ES-I3 (cell line): ENCODE results near the gene FAM210A.

Experiments
- H3K36me3 ChIP-seq: 2 replicates; pipeline ENCODE4 v1.6.1; 2013; ENCODE audit warnings: mild to moderate bottlenecking, low read length, control low read depth, moderate library complexity; ENCODE audit not compliant: insufficient read depth
- H3K4me1 ChIP-seq: 2 replicates; pipeline ENCODE4 v1.6.1; 2013; ENCODE audit warnings: mild to moderate bottlenecking, control low read depth, low read length; ENCODE audit not compliant: insufficient read depth
- H3K9ac ChIP-seq: 2 replicates; pipeline ENCODE4 v1.6.1; 2013; ENCODE audit warnings: low read depth, mild to moderate bottlenecking, low read length, moderate library complexity
- H3K9me3 ChIP-seq: 2 replicates; pipeline ENCODE4 v1.6.1; 2013; ENCODE audit warnings: mild to moderate bottlenecking, low read length, moderate library complexity; ENCODE audit not compliant: control insufficient read depth, insufficient read depth

FAM210A gene

GRCh38 chr18:13625843-13626543 is 100.4 kb downstream of the FAM210A start:
- Histone ChIP-seq H3K4me1 (peaks cover 4% of the 10 kb centered on the region), H3K36me3 (no peaks in the 10 kb centered on the region), H3K9me3 (no peaks in the 10 kb centered on the region), H3K9ac (no peak overlapping the region)

DNA sequence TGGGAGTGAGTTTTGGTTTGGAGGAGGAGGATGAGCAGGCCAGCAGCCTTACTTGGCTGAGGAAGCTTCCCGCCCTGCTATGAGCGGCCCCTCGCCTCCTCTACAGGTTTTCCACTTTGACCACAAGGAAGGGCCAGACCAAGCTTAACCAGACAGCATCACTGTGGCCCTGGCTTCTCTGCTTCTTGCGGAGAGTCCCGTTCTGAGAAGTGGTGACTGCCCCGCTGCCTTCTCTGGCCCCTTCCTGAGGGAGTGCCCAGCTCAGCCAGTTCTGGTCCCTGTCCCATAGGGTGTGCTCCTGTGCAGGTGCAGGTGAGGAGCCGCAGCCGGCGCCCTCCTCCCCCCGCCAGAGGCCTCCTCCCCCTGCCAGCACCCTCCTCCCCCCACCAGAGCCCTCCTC is 101.0 kb downstream of the FAM210A start:
- Histone ChIP-seq H3K9ac (no peak overlapping the region), H3K4me1 (peaks cover 4% of the 10 kb centered on the region), H3K36me3 (no peaks in the 10 kb centered on the region), H3K9me3 (no peaks in the 10 kb centered on the region)

- no peaks in the 10 kb centered on the region for H3K36me3 ChIP-seq
These were observed 101.7 kb downstream of the FAM210A start for GRCh38 chr18:13624563-13625237.

GRCh38 chr18:13623871-13624270 is 102.5 kb downstream of the FAM210A start:
- Histone ChIP-seq H3K9ac (no peak overlapping the region), H3K36me3 (no peaks in the 10 kb centered on the region), H3K4me1 (no peaks in the 10 kb centered on the region), H3K9me3 (no peaks in the 10 kb centered on the region)

More at GRCh38 chr18:13624563-13625237, 101.7 kb downstream of the FAM210A start:
- no peak overlapping the region for H3K9ac ChIP-seq
- H3K4me1 ChIP-seq, result peaks cover under 1% of the 10 kb centered on the region; the same call in 1 of the 2 replicates
- no peaks in the 10 kb centered on the region for H3K9me3 ChIP-seq

GRCh38 chr18:13623348-13623747 is 103.0 kb downstream of the FAM210A start:
- Histone ChIP-seq H3K9ac (no peak overlapping the region), H3K4me1 (no peaks in the 10 kb centered on the region), H3K9me3 (no peaks in the 10 kb centered on the region), H3K36me3 (no peaks in the 10 kb centered on the region)

- H3K9ac ChIP-seq, result no peak overlapping the region
- H3K36me3 ChIP-seq, result no peaks in the 10 kb centered on the region
- H3K4me1 ChIP-seq, result no peaks in the 10 kb centered on the region
- H3K9me3 ChIP-seq, result no peaks in the 10 kb centered on the region
These were observed 103.6 kb downstream of the FAM210A start for GRCh38 chr18:13622751-13623150.

- H3K36me3 ChIP-seq, result no peaks in the 10 kb centered on the region
- H3K9me3 ChIP-seq, result no peaks in the 10 kb centered on the region
- H3K4me1 ChIP-seq, result no peaks in the 10 kb centered on the region
- no peak overlapping the region for H3K9ac ChIP-seq
These were observed 104.3 kb downstream of the FAM210A start for GRCh38 chr18:13621886-13622619.

DNA sequence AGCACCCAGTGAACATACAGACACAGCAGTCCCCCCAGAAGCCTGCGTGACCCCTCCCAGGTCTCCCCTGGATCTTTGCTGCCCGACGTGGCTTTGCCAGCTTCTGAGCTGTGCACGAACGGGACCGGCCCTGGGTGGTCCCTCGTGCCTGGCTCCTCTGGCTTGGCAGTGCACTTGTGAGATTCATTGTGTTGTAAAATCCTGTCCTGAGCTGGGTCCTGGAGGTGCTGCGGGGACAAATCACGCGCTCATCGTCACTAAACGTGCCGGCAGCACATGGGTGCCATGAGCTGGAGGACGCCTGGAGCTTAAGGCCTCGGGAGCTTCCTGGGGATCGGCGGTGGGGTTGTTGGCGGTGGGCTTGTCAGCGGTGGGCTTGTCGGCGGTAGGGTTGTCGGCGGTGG is 104.9 kb downstream of the FAM210A start:
- Histone ChIP-seq H3K4me1 (no peaks in the 10 kb centered on the region), H3K9me3 (no peaks in the 10 kb centered on the region), H3K9ac (no peak overlapping the region), H3K36me3 (no peaks in the 10 kb centered on the region)

DNA sequence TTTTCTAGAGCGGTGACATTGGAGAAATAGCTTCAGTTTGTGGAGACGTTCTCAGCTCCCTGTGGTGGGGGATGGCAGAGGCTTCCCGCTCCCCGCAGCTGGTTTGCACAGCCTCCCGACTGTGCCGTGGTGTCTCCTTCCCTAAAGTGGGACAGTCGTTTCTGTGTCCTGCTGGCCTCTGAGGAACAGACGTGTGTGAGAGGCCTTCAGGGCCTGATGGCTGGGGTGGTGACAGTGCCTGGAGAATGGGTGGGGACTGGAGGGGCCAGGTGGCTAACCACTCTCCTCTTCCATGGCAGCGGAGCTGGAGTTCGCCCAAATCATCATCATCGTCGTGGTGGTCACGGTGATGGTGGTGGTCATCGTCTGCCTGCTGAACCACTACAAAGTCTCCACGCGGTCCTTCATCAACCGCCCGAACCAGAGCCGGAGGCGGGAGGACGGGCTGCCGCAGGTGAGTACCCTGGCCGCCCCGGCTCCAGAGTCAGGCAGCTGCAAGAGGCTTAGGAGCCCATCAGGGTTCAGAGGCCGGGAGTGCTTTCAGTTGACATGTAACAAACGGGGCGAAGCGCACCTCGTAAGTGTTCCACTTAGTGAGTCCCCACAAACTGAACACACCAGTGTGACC is 105.4 kb downstream of the FAM210A start:
- Histone ChIP-seq H3K4me1 (no peaks in the 10 kb centered on the region), H3K9me3 (no peaks in the 10 kb centered on the region), H3K9ac (no peak overlapping the region), H3K36me3 (no peaks in the 10 kb centered on the region)

DNA sequence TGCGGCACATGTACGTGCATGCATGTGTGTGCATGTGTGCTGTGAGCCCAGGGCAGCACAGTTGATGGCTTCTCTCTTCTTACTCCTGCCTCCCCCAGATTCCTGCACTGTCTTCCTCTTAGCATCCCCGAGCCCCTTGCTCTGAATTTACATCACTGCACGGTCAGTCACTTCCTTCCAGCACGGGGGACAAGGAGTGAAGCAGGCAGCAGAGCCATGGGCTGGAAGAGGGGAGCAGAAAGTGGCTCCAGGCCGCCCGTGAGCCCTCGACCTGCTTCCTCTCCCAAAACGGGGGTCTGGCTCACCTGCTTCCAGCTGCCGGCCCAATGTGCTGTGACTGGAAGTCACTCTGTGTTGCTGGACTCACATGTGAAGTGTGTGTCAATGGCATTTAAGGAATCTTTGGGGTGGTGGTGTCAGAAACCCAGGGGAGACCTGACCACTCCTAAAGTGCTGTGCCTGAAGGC is 106.1 kb downstream of the FAM210A start:
- H3K9me3 ChIP-seq, result no peaks in the 10 kb centered on the region
- no peaks in the 10 kb centered on the region for H3K36me3 ChIP-seq

GRCh38 chr18:13619505-13620205 is 106.7 kb downstream of the FAM210A start:
- H3K9me3 ChIP-seq, result no peaks in the 10 kb centered on the region
- no peaks in the 10 kb centered on the region for H3K36me3 ChIP-seq

More for the DNA sequence above, 106.1 kb downstream of the FAM210A start:
- H3K9ac ChIP-seq, result no peak overlapping the region
- H3K4me1 ChIP-seq, result no peaks in the 10 kb centered on the region

GRCh38 chr18:13618760-13619438 is 107.5 kb downstream of the FAM210A start:
- no peaks in the 10 kb centered on the region for H3K36me3 ChIP-seq
- no peaks in the 10 kb centered on the region for H3K4me1 ChIP-seq
- no peak overlapping the region for H3K9ac ChIP-seq
- no peaks in the 10 kb centered on the region for H3K9me3 ChIP-seq

More at GRCh38 chr18:13619505-13620205, 106.7 kb downstream of the FAM210A start:
- H3K4me1 ChIP-seq, result no peaks in the 10 kb centered on the region
- H3K9ac ChIP-seq, result no peak overlapping the region

DNA sequence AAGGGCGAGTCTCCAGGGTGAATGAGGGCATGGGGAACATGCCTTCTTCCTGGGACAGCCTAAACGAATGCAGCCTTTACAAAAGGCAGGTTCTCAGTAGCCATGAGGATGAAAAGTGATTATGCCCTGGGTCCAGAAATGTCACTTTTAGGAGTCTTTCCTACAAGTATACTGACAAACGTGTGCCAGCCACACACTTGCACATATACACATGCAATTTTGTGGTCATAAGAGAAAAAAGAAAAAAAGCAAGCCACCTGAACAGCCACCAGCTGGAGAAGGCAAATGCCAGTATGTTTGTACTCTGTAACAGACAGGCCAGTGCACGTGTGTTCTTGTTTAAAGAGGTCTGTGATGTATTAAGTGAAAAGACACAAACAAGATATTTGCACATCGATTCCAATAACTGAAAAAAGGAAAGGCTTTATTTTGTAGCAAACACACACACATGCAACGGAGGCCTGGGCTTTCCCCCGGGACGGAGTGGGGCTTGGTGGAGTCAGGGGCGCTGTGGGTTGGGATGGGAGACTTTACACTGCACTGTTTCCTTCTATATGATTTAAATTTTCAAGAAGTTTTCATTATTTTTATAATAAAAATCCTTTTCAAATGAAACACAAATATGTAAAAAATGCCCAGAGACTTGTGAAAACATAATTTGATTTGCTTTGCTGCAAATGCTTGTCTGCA is 108.4 kb downstream of the FAM210A start:
- Histone ChIP-seq H3K9me3 (no peaks in the 10 kb centered on the region), H3K4me1 (no peaks in the 10 kb centered on the region), H3K36me3 (no peaks in the 10 kb centered on the region), H3K9ac (no peak overlapping the region)
